SIG-M5 (cell line): ENCODE measurements around the gene PDPR.
"Not testable (repeated sequence)": the region's sequence is repeated elsewhere in the genome, so short reads cannot be mapped to it uniquely, and the experiment has no call there.

ENCODE experiments used
- DNase-seq: peaks from one replicate; lab custom pipeline; 2025; lab: John Stamatoyannopoulos, UW

PDPR gene

DNA sequence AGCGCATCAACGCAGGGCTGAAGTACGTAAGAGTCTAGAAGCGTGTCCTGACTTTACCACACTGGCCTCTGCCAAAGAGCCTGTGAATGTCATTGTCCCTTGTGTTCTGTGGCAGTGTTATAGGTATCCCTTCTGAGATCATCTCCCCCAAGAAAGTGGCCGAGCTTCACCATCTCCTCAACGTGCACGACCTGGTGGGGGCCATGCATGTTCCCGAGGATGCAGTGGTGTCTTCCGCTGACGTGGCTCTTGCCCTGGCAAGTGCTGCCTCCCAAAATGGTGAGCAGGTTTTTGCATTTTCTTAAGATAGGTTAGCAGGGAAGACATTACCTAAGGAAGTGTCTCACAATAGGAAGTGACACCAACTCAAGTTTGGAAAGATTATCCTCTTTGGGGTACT is 14.7 kb downstream of the PDPR start:
- DNase-seq: not testable (repeated sequence)

DNA sequence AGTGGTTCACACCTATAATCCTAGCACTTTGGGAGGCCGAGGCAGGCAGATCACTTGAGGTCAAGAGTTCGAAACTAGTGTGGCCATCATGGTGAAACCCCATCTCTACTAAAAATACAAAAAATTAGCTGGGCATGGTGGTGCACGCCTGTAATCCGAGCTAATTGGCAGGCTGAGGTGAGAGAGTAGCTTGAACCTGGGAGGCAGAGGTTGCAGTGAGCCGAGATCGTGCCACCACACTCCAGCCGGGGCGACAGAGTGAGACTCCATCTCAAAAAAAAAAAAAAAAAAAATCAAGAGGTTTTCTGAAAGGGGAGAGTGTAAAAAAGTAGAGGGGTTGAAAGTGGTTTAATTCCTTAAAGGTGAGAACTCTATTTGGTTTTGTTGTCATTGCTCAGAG is 21.7 kb downstream of the PDPR start:
- DNase-seq: not testable (repeated sequence)

DNA sequence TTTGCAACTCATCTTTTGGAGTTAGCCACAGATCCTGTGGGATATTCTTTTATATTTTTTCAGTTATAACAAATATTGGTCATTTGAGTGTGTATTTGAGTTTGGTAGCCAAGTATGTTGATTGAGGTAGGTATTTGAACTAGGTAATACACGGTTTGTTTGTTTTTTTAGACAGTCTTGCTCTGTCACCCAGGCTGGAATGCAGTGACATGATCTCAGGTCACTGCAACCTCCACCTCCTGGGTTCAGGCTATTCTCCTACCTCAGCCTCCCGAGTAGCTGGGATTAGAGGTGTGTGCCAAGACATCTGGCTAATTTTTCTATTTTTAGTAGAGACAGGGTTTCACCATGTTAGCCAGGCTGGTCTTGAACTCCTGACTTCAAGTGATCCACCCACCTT is 22.5 kb downstream of the PDPR start:
- not testable (repeated sequence) for DNase-seq

DNA sequence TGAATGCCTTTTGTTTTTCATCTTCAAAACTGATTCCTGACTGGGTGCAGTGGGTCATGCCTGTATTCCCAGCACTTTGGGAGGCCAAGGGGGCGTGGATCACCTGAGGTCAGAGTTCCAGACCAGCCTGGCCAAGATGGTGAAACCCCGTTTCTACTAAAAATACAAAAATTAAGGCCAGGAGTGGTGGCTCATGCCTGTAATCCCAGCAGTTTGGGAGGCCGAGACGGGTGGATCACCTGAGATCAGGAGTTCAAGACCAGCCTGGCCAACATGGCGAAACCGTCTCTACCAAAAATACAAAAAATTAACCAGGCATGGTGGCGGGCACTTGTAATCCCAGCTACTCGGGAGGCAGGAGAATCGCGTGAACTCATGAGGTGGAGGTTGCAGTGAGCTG is 28.6 kb downstream of the PDPR start:
- not testable (repeated sequence) for DNase-seq

DNA sequence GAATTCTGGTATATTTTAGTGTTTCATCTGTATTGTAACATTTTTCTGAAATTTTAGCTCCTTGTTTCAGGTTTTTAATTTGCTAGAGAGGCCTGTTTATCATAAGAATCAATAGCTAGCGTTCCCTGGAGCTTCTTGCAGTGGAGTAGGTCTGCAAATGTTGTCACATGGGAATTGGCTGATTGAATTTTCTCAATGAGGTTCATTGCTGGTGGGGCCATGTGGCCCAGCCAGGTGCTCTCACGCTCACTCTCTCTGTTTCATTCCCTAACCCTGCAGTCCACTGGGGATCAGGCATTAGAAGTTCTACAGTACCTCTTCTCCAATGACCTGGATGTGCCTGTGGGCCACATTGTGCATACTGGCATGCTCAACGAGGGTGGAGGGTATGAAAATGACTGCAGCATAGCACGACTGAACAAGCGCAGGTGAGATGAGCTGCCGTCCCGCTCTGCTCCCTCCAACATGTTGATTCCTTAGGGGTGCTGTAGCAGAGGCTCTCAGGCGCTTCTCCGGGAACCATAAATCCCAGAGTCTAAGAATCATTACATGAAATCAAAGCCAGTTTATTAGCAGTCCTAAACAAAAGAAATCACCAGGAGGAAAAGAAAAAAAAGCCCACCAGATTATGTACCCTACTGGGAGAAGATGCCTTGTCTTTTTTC is 29.2 kb downstream of the PDPR start:
- not testable (repeated sequence) for DNase-seq

DNA sequence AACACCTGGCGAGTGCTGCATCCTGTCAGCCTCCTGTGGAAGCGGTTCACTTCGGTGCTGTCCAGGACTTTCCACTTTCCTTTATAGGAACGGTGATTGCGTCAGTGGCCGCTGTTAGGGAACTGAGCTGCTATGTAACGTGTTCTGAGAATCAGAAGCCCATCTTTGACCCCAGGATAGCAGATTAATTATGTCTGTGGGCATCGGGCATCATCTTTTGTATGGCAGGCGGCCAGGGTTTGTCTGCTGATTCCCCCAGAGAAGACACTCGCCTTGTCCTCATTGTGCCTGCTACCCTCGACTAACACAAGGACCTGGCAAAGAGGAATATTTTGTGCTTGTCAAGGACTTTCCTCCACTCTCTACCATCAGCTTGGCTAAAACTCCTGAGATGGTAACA is 33.7 kb downstream of the PDPR start:
- DNase-seq: not testable (repeated sequence)

DNA sequence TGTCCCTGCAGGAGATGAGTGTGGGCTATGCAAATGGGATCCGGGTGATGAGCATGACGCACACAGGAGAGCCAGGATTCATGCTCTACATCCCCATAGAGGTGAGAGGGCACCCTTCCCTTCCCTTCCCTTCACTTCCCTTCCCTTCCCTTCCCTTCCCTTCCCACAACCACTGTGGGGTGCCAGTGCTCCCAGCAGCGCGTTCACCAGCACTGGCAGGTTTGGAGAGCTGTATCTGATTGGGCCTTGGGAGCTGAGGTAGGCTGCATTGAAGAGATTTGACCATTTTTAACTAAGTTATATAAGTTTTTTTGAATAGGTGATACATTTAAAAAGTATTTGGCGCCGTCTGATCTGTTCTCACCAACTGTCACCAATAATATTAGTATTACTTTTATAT is 34.3 kb downstream of the PDPR start:
- not testable (repeated sequence) for DNase-seq

DNA sequence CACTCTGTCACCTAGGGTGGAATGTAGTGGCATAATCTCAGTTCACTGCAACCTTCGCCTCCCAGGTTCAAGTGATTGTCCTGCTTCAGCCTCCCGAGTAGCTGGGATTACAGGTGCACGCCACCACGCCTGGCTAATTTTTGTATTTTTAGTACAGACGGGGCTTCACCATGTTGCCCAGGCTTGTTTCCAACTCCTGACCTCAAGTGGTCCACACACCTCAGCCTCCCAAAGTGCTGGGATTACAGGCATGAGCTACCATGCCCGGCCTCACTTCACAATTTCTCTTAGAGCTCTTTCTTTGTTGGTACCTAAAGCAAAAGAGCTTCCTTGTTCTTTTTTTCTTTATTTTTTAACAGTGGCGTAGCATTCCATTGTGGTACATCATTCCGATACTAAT is 35.2 kb downstream of the PDPR start:
- not testable (repeated sequence) for DNase-seq

DNA sequence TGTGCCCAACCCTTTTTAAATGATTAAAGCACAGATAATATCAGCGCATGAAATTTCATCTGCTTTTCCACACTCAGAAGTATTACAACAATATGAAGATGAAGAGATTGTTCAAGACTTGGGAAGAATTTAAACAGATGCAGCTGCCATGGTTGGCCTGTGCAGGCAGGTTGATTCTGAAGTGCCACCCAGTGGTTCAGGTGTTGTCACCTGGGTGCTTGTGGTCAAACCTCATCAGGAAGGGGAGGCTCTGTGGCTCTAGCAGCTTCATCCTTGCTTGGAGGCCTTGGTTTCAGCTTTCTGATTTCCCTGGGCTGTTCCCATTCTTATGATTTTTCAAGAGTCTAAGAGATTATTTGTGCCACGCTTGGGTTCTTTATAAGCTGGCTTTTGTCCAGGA is 37.3 kb downstream of the PDPR start:
- DNase-seq: no peak

DNA sequence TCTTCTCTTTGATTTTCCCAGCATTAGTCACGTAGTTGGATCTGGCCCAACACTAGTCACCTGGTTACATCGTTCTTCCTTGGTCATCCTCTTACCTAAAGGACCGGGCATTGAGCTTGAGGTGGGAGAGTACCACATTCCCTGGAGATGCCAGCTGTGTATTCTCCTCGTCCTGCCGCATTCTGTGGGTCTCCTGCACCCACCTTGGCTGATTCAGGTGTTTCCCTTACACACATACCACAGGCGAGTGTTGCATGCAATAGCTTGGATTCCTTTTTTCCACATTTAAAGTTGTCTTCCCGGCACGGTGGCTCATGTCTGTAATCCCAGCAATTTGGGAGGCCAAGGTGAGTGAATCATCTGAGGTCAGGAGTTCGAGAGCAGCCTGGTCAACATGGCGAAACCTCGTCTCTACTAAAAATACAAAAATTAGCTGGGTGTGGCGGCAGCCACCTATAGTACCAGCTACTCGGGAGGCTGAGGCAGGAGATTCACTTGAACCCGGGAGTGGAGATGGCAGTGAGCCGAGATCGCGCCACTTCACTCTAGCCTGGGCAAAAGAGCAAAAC is 37.9 kb downstream of the PDPR start:
- DNase-seq: no peak

DNA sequence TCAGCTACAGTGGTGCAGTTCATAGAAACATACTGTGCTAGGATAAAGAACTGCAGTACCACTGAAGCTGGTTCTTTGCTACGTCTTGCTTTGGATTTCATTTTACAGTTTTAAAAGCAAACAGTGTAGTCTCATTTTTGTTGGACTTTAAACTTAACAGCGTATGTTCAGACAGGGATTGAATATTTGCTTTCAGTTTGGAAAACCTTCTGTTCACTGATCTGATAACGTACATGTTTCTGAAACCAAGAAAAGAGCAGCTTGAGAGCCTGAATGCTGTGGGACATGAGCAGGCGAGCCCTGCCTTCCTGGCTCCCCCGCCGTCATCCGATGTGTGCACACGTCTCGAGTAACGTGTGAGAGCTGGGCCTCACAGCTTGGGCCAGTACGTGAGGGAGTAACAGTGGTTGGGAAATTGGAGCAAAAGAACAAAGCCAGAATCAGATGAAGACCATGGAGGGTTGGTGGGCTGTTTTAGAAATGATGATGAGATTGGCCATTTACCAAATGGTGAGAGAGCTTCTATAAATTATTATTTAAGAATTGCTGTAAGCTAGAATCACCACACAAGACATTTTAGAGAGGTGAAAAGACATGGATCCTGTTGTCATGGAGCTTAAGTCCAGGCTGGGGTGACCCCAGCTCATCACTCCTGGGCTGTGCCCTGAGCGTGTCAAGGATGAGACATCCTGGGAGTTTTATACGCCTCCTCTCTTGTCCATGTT is 38.6 kb downstream of the PDPR start:
- no peak for DNase-seq

DNA sequence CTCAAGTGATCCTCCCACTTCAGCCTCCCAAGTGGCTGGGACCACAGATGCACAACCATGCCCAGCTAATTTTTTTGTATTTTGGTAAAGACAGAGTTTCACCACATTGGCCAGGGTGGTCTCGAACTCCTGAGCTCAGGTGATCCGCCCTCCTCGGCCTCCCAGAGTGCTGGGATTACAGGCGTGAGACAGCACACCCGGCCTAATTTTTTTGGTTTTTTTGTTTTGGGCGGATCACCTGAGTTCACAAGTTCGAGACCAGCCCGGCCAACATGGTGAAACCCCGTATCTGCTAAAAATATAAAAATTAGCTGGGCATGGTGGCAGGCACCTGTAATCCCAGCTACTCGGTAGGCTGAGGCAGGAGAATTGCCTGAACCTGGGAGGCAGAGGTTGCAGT is 40.6 kb downstream of the PDPR start:
- DNase-seq: not testable (repeated sequence)

DNA sequence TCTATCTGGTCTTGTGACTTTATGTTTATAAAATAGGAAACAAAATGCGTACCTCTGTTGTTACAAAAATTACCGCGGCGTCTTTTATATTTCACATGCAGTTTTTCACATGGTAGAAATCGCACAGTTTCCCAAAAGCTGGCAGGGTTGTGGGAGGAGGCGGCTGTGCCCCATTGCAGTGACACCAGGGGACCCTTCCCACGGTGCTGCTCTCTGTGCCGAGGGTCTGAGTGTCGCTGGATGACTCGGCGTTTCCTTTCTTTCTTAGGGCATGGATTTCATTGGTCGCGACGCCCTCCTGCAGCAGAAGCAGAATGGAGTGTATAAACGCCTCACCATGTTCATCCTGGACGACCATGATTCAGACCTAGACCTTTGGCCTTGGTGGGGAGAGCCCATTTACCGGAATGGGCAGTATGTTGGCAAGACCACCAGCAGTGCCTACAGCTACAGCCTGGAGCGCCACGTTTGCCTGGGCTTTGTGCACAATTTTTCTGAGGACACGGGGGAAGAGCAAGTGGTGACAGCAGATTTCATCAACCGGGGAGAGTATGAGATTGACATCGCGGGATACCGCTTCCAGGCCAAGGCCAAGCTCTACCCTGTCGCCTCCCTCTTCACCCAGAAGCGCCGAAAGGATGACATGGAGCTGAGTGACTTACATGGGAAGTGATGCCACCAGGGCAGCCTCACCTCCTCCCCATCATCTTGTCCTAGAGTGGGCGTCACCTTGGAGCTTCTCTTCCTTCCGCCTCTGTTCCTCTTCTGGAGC is 42.3 kb downstream of the PDPR start:
- DNase-seq: no peak

DNA sequence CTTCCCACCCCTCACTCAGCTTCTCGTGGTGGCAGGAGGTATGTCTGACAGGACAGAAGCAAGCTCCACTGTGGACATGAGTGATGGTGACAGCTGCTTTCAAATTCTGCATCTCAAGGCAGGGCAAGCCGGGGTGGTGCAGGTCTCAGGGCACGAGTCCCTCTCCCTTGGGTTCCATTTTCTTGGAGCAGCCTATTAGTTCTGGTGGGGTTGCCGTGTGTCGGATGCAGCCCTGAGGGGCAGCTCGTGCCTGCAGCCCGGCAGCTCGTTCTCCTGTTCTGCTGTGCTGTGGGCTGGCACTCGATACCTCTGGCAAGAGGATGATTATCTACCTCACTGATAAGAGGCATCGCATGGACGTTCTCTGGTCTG is 43.0 kb downstream of the PDPR start:
- DNase-seq: no peak

DNA sequence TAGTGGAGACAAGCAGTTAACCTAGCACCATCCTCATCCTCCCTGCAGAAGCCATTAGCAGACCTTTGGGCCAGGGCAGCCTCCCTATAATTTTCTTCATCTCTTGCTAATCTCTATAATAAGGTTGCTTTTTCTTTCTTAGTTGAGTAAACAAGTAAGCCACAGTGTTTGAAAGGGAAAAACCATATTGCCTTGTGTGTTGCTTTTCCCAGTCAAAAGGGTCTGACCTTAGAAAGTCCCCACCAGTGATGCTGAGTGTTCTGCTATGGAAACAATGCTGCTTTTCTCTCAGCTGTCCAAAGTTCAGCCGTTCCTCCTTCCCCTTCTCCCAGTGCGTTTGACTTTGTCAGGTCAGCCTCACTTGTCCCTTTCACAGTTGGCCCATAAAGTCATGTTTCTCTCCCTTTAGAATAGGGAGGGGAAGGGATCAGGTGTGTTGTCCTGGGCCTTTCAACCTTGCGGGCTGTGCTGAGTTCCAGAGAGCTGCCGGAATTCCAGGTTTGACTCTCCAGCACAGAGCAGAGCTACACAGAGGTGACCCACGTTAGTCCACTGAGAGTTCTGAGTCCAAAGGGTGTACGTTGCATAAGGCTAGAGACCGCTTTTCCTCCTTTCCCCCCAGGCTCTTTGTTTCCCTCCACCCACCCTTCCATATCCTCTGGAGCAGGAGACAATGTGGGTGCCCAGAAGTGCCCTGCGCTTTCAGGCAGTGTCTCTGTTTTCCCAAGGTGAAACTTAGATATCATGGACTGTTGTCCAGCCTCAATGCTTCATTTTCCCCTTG is 43.5 kb downstream of the PDPR start:
- DNase-seq: no peak

DNA sequence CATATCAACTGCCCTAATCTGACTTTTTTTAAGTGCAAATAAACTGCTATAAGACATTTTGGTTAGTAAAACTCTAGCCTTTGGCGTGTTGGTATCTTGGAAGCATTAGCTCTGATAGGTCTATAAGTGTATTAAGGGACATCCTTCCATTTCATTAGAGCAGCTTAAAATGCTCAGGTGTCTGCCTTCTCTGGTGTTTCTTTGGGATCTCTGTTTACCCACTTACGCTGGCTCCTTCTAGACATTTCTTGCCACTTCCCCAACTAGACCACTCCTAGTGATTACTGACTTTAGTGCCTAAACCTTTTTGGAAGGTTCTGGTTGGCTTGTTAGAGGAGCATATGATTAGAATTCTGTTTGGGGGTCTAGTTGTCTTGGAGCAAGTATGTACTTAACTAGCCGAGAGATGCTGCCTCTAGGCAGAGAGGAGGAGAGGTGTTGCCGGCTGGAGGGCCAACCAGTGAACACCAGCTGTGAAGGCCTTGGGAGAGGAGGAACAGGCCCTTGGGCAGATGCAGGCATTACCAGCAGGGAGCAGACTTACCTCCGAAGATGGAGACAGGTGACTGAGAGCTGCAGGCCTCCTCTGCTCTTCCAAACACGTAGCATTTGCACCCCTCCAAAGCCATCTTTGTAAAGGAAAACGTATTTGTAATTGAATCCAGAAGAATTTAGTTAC is 44.3 kb downstream of the PDPR start:
- DNase-seq: no peak

DNA sequence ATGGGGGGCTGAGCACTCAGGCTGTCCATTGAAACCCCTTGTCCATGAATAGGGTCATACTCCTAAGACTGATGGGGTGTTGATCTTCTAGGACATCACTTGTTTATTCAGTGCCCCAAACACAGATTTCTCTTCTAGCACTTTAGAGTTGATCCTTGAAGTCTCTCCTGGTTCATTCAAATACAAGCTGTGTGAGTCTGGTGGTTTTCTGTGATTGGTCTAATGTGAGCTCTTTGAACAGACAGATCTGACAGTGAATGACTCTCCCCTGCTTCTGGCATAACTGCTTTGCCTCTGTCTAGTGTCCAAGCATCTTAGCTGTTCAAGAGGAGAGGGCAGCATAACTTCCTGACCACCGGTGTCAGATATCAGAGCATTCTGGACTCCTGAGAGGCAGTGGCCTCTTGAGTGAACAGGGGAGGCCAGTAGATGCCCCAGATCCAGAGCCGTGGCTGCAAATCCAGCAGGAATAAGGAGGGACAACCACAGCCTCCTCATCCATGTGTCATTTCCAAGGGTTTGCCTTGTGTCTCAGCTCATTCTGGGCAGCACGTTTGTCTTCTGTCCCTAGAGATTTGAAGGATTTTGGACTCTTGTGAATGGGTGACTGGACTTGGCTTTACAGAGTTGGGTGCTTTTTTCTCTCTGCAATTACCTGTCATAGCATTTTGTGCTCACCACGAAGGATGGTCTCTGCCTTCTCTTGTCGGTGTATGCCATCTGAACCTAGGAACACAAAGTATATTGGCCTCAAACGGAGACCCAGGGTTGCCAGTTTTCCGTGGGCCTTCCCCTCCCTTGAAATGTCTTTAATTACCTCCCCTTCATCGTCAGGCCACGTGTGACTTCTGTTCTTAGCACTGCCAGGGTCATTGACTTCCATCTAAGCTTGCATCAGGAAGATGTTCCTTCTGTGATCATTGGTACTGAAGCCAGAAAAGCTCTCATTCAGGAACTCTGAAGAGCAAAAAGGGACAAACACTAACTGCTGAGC is 45.5 kb downstream of the PDPR start:
- DNase-seq: no peak

DNA sequence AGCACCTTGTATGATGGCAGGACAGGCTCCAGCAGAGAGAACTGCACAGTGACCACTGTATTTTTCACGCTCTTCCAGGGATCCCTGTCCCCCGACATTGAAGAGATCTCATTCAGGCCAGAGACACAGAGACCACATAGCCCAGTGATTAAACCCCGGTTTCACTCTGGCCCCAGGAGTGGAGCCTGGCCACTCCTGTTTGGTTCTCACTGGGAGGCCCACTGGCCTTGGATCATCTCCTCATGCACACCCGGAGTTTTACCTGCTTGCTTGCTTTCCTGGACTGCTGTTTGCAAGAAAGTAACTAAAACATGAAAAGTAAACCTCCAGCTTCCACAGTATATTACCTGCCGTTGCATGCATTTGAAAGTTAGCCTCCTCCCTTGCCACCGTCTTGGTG is 46.3 kb downstream of the PDPR start:
- DNase-seq: no peak

DNA sequence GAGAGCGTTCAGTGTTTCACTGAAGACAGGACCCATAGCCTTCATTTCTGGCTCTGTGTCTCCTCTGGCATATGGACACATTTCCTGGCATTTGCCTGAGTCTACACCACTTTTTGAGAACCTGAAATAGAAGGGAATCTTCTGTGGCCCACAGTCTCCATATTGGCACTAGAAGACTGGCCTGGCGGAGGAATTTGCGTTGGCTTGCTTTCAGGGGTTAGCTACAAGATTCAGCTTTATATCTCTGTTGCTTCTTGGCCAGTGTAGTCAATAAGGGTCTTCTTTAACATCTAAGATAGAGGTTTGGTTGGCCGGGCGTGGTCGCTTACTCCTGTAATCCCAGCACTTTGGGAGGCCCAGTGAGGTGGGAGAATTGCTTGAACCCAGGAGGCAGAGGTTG is 46.7 kb downstream of the PDPR start:
- no peak for DNase-seq

DNA sequence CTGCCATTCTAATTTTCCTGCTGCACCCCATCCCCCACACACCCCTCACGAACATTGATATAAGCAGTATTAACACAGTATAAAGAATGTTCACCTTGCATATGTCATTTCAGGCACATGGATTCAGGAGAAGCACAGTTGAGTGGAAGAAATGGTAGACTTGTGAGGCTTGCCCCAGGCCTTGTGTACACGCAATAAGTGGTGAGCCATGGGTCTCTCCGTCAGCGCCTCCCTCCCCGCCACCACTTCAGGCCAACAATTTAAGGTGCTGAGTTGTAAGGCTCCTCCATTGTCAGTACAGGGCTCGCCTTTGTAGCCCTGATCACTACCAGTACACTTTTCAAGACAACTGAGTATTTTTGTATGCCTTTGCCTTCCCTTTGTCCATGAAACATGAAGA is 47.2 kb downstream of the PDPR start:
- DNase-seq: no peak
